ENCODE results near the gene KCNH5. TPM values are rescaled to one million over a fixed set of nuclear protein-coding genes. Genes with fewer than 3 reads are reported as not detected.

Gene KCNH5
- total RNA-seq, 1 experiment from 2014 or later = 1.4 TPM

DNA sequence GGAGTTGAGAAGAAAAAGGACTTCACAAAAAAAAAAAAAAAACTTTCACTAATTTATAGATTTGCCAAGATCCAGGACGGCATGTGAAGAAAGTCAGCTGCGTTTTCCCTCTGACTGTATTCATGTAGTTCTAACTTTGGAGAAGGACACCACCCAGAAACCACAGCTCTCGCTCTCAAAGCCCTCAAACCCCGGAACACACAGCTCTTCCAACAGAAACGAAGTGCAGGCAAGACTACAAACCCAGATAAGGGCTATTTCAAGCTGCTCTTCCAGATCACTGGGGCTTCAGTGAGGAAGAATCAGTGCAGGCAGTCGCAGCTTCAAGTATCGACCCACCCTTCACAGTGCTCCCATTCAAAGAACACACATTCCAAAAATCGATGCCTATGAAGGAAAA is 13.2 kb downstream of the KCNH5 start:
- Histone ChIP-seq H3K9me2 (ENCODE audit: insufficient read depth) (no peaks in the 10 kb centered on the region; the same call in 1 of the 2 replicates), H3K9me3 (ENCODE audit: insufficient read depth, low read depth) (no peaks in the 10 kb centered on the region), H3K27ac (no peak overlapping the region), H2AFZ (no peak overlapping the region), H3K36me3 (ENCODE audit: low read depth) (no peaks in the 10 kb centered on the region), H3K4me2 (no peak overlapping the region), H3K4me1 (replicated peaks; ENCODE audit: insufficient read depth) (no peaks in the 10 kb centered on the region), H4K20me1 (ENCODE audit: insufficient read depth) (no peaks in the 10 kb centered on the region; the same call in 1 of the 2 replicates), H3K79me2 (ENCODE audit: low read depth) (no peaks in the 10 kb centered on the region), H3K4me3 (no peak overlapping the region), H3K27me3 (ENCODE audit: insufficient read depth, low read depth) (no peaks in the 10 kb centered on the region), H3F3A (ENCODE audit: insufficient read depth, low read depth) (no peaks in the 10 kb centered on the region)
- ChIA-PET POLR2A (ENCODE audit: unreplicated experiment) (no interaction called here), CTCF (no interaction called here)
- intact Hi-C loops (cut with micrococcal nuclease; ENCODE audit: unreplicated experiment) = no loop called here
- BruUV-seq (replicated peaks) = no TSS peak
- TF ChIP-seq, protein P1, sequence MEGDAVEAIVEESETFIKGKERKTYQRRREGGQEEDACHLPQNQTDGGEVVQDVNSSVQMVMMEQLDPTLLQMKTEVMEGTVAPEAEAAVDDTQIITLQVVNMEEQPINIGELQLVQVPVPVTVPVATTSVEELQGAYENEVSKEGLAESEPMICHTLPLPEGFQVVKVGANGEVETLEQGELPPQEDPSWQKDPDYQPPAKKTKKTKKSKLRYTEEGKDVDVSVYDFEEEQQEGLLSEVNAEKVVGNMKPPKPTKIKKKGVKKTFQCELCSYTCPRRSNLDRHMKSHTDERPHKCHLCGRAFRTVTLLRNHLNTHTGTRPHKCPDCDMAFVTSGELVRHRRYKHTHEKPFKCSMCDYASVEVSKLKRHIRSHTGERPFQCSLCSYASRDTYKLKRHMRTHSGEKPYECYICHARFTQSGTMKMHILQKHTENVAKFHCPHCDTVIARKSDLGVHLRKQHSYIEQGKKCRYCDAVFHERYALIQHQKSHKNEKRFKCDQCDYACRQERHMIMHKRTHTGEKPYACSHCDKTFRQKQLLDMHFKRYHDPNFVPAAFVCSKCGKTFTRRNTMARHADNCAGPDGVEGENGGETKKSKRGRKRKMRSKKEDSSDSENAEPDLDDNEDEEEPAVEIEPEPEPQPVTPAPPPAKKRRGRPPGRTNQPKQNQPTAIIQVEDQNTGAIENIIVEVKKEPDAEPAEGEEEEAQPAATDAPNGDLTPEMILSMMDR (conservative IDR thresholded peaks at IDR 0.05) = no peak
- DNase-seq = no peak

DNA sequence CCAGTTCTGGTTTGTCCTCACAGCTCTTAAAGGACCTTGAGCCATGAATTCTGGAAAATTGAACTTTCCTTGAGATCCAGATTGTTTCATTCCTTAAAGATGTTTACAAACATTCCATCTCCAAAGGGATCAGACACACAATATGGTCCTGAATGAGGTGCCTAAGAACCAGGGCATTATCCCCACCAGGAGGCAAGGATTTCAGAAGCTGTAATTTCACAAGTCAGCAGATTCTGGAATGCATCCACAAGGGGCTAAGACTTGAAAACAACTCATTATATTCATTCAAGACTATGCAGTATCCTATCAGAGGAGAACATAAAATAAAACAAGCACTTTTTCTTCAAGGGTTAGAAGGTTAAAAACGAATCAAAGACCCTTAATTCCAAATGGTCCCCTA is 15.1 kb downstream of the KCNH5 start:
- POLR2A ChIA-PET (ENCODE audit: unreplicated experiment) = no interaction called here
- Histone ChIP-seq H3K36me3 (ENCODE audit: low read depth) (no peaks in the 10 kb centered on the region), H4K20me1 (ENCODE audit: insufficient read depth) (no peaks in the 10 kb centered on the region; the same call in 1 of the 2 replicates), H3K4me3 (no peak overlapping the region), H3K27ac (no peak overlapping the region), H3F3A (ENCODE audit: insufficient read depth, low read depth) (no peaks in the 10 kb centered on the region), H2AFZ (no peak overlapping the region), H3K4me1 (replicated peaks; ENCODE audit: insufficient read depth) (no peaks in the 10 kb centered on the region), H3K9me2 (ENCODE audit: insufficient read depth) (no peaks in the 10 kb centered on the region; the same call in 1 of the 2 replicates), H3K79me2 (ENCODE audit: low read depth) (no peaks in the 10 kb centered on the region), H3K9me3 (ENCODE audit: insufficient read depth, low read depth) (no peaks in the 10 kb centered on the region), H3K27me3 (ENCODE audit: insufficient read depth, low read depth) (no peaks in the 10 kb centered on the region), H3K4me2 (no peak overlapping the region)
- no TSS peak for BruUV-seq (replicated peaks)
- intact Hi-C loops (cut with micrococcal nuclease; ENCODE audit: unreplicated experiment) = no loop called here
- DNase-seq = no peak
- CTCF ChIA-PET = no interaction called here
- TF ChIP-seq, protein P1 (conservative IDR thresholded peaks at IDR 0.05) = no peak
- TF ChIP-seq EZH2 (IDR thresholded peaks at IDR 0.05; ENCODE audit: low read depth) = no peak

DNA sequence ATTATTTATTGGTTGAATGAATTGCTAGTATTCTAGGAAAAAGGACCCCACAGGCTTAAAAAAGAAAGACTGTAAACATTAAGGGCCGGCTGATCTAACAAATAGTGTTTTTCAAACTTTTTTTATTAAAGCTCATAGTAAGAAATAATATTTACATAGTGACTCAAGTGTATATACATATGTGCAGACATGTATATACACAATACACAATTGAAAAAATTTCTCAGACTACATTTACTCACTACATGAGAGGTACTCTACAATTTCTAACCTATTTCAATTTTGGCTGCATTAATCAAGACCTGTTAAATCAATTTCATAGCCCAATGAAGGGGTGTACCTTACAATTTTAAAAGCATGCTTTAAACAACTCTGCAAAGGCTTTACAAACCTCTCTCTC is 17.5 kb downstream of the KCNH5 start:
- CTCF ChIA-PET = no interaction called here
- Histone ChIP-seq H2AFZ (no peak overlapping the region), H3K79me2 (ENCODE audit: low read depth) (no peaks in the 10 kb centered on the region), H3K4me2 (no peak overlapping the region), H3K27ac (no peak overlapping the region), H3K4me3 (no peak overlapping the region), H3K9me3 (ENCODE audit: insufficient read depth, low read depth) (no peaks in the 10 kb centered on the region; the same call in 1 of the 2 replicates), H3K4me1 (replicated peaks; ENCODE audit: insufficient read depth) (no peaks in the 10 kb centered on the region), H4K20me1 (ENCODE audit: insufficient read depth) (no peaks in the 10 kb centered on the region; the same call in 1 of the 2 replicates), H3K9me2 (ENCODE audit: insufficient read depth) (no peaks in the 10 kb centered on the region; the same call in 1 of the 2 replicates), H3K36me3 (ENCODE audit: low read depth) (no peaks in the 10 kb centered on the region), H3F3A (ENCODE audit: insufficient read depth, low read depth) (no peaks in the 10 kb centered on the region), H3K27me3 (ENCODE audit: insufficient read depth, low read depth) (no peaks in the 10 kb centered on the region)
- BruUV-seq (replicated peaks) = no TSS peak
- POLR2A ChIA-PET (ENCODE audit: unreplicated experiment) = no interaction called here
- intact Hi-C loops (cut with micrococcal nuclease; ENCODE audit: unreplicated experiment) = no loop called here
- DNase-seq = no peak
- TF ChIP-seq EZH2 (IDR thresholded peaks at IDR 0.05; ENCODE audit: low read depth) = no peak
- TF ChIP-seq, protein P1 (conservative IDR thresholded peaks at IDR 0.05) = no peak
